Stimulated activated CD4-positive, alpha-beta T cell treated with anti-CD3 and anti-CD28 coated beads, Interleukin-12 subunit alpha, Interleukin-12 subunit beta, amount 100 ng/mL, for 24 hours (primary cell): ENCODE measurements around the gene CDC23.

Experiments
- DNase-seq, 2 experiments: peaks; one replicate each; pipeline ENCODE4 v3.0.0-alpha.2; 2020; ENCODE audit warnings: low read depth in 2 of 2

Gene CDC23

DNA sequence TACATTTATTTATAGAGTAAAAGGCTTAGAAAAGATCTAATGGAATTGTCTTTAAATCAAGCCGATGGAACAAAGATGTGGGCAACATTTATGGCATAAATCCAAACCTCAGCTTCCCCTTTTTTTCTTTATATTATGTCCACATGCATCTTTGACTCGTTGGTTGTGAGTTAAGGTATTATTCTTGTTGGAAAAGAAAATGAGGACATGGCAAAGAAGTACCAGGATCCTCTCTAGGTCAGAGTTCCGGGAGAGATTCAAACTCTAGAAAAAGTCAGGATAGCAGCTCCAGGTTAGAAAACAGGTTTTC is 73.4 kb downstream of the CDC23 start:
- DNase-seq = no peak

DNA sequence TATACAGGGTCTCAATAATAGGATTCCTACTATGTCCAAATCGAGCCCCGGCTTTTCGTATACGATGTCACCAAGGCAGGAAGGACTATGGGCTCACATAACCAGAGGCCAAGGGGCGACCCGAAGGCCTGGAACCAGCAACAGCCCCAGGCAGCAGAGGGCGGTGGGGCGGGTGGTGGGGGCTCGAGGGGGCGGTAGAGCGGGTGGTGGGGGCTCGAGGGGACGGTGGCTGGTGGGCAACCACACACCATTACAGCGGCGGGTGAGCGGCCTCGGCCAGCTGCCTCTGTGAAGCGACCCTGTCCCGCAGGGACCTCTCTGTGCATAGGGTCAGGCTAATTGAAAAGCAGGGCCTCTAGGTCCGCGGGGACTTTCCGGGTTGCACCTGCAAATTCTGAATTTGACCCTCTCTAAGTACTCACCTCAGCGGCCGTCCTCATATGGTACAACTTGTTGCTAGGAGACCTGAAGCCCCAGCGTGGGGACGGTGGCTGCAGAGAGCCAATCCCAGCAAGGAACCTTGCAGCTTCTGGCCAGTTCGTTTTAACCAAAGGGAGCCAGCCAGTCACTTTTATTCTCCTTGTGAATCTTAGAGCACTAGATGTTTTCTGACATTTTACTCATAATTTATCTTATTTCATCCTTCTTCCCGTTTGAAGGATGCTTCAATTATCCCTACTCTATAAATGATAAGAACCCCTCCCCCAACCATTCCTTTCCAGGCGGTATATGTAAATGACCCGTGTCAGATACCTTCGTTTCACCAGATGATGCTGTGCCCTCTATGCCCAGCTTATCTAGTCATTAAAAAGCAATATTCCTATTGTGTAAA is 74.0 kb downstream of the CDC23 start, which contains the start of gene NME5:
TSS of gene NME5 (minus strand) at position 480 of the 832 bp plus-strand sequence. CDS start 648 bp downstream, outside the sequence.
- no peak for DNase-seq
